ENCODE results near the gene NTF4. TPM values are rescaled to one million over a fixed set of nuclear protein-coding genes. Genes with fewer than 3 reads are reported as not detected.
"Not testable (repeated sequence)": the region's sequence is repeated elsewhere in the genome, so short reads cannot be mapped to it uniquely, and the experiment has no call there.

Gene NTF4
- total and polyA plus RNA-seq, 2 experiments from 2014 or later, result 0.94 to 2.7 TPM

DNA sequence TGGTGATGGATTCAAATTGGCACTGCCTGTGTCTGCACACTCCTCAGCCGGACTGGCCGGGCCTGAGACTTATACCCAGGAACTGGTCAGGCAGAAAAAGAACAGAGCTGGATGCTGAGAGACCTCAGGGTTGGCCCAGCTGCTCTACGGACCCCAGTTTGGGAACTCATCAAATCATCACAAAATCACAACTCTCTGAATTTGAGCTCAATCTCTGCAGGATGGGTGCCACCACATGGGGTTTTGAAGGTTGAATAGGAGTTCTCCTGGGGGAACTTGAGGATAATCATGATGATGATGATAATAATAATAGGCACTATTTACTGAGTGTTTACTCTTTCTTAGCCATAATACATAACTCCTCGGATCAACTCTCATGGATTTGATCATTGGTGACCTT, 22.0 kb downstream of the NTF4 start:
- not testable (repeated sequence) for H3K4me3 ChIP-seq; H3K9me3 Mint-ChIP-seq; H3K36me3 ChIP-seq (ENCODE audit: insufficient read depth); H3F3A ChIP-seq (replicated peaks; ENCODE audit: low read depth); H3K4me2 ChIP-seq; H3K4me3 Mint-ChIP-seq; H2AFZ ChIP-seq; H3K79me2 ChIP-seq (replicated peaks; ENCODE audit: insufficient read depth); H3K27ac ChIP-seq (ENCODE audit: low read depth); H3K36me3 Mint-ChIP-seq (ENCODE audit: low read depth); H3K27ac Mint-ChIP-seq; ATAC-seq; H3K27me3 Mint-ChIP-seq (ENCODE audit: insufficient read depth, low read depth, poor library complexity); H3K9me2 ChIP-seq (ENCODE audit: insufficient read depth); H3K4me1 Mint-ChIP-seq; H3K27me3 ChIP-seq (ENCODE audit: insufficient read depth); H3K4me1 ChIP-seq (ENCODE audit: insufficient read depth); DNase-seq (ENCODE audit: low spot score); H4K20me1 ChIP-seq (replicated peaks; ENCODE audit: insufficient read depth)

DNA sequence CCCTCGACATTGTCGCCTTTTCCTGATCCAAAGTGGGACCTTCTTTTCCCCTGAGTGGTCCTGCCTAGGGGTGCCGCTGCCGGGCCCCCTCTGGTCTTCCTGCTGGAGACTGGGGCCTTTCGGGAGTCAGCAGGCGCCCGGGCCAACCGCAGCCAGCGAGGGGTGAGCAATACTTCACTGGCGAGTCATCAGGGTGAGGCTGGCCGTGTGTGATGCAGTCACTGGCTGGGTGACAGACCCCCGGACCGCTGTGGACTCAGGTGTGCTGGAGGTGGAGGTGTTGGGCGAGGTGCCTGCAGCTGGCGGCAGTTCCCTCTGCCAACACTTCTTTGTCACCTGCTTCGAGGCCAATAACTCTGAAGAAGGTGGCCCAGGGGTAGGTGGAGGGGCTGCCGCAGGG, 22.4 kb downstream of the NTF4 start:
- H3K9me3 Mint-ChIP-seq, result no peaks in the 10 kb centered on the region
- H3K27ac Mint-ChIP-seq, result no peak overlapping the region
- Histone ChIP-seq H3K79me2 (replicated peaks; ENCODE audit: insufficient read depth) (no peaks in the 10 kb centered on the region), H3K4me3 (no peak overlapping the region), H4K20me1 (replicated peaks; ENCODE audit: insufficient read depth) (no peaks in the 10 kb centered on the region), H3K4me2 (no peak overlapping the region), H3F3A (replicated peaks; ENCODE audit: low read depth) (no peaks in the 10 kb centered on the region), H3K27me3 (ENCODE audit: insufficient read depth) (no peaks in the 10 kb centered on the region), H3K27ac (ENCODE audit: low read depth) (no peak overlapping the region), H3K4me1 (ENCODE audit: insufficient read depth) (no peaks in the 10 kb centered on the region), H2AFZ (no peak overlapping the region), H3K36me3 (ENCODE audit: insufficient read depth) (no peaks in the 10 kb centered on the region), H3K9me2 (ENCODE audit: insufficient read depth) (no peaks in the 10 kb centered on the region)
- ATAC-seq (no peak), DNase-seq (ENCODE audit: low spot score) (no peak)
- H3K27me3 Mint-ChIP-seq (ENCODE audit: insufficient read depth, low read depth, poor library complexity), result peaks cover 1% of the 10 kb centered on the region
- H3K4me1 Mint-ChIP-seq, result no peaks in the 10 kb centered on the region; the same call in 2 of the 3 replicates
- H3K4me3 Mint-ChIP-seq, result no peak overlapping the region; the same call in 2 of the 3 replicates
- no peaks in the 10 kb centered on the region for H3K36me3 Mint-ChIP-seq (ENCODE audit: low read depth)
- TF ChIP-seq EZH2phosphoT487 (IDR thresholded peaks at IDR 0.05; ENCODE audit: unreplicated experiment), result no peak
- no peak for TF ChIP-seq JUNB (IDR thresholded peaks at IDR 0.05; ENCODE audit: unreplicated experiment)
- no peak for TF ChIP-seq EZH2 (IDR thresholded peaks at IDR 0.05; ENCODE audit: low read depth, unreplicated experiment)
- TF ChIP-seq, protein P1, sequence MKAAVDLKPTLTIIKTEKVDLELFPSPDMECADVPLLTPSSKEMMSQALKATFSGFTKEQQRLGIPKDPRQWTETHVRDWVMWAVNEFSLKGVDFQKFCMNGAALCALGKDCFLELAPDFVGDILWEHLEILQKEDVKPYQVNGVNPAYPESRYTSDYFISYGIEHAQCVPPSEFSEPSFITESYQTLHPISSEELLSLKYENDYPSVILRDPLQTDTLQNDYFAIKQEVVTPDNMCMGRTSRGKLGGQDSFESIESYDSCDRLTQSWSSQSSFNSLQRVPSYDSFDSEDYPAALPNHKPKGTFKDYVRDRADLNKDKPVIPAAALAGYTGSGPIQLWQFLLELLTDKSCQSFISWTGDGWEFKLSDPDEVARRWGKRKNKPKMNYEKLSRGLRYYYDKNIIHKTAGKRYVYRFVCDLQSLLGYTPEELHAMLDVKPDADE (IDR thresholded peaks at IDR 0.05), result no peak
- TF ChIP-seq, protein P2, sequence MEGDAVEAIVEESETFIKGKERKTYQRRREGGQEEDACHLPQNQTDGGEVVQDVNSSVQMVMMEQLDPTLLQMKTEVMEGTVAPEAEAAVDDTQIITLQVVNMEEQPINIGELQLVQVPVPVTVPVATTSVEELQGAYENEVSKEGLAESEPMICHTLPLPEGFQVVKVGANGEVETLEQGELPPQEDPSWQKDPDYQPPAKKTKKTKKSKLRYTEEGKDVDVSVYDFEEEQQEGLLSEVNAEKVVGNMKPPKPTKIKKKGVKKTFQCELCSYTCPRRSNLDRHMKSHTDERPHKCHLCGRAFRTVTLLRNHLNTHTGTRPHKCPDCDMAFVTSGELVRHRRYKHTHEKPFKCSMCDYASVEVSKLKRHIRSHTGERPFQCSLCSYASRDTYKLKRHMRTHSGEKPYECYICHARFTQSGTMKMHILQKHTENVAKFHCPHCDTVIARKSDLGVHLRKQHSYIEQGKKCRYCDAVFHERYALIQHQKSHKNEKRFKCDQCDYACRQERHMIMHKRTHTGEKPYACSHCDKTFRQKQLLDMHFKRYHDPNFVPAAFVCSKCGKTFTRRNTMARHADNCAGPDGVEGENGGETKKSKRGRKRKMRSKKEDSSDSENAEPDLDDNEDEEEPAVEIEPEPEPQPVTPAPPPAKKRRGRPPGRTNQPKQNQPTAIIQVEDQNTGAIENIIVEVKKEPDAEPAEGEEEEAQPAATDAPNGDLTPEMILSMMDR (conservative IDR thresholded peaks at IDR 0.05; ENCODE audit: low read depth in 2 of 2), result no peak
- TF ChIP-seq ZNF331 (CRISPR knock-in tag; IDR thresholded peaks at IDR 0.05; ENCODE audit: low read depth), result no peak
- TF ChIP-seq, protein P3, sequence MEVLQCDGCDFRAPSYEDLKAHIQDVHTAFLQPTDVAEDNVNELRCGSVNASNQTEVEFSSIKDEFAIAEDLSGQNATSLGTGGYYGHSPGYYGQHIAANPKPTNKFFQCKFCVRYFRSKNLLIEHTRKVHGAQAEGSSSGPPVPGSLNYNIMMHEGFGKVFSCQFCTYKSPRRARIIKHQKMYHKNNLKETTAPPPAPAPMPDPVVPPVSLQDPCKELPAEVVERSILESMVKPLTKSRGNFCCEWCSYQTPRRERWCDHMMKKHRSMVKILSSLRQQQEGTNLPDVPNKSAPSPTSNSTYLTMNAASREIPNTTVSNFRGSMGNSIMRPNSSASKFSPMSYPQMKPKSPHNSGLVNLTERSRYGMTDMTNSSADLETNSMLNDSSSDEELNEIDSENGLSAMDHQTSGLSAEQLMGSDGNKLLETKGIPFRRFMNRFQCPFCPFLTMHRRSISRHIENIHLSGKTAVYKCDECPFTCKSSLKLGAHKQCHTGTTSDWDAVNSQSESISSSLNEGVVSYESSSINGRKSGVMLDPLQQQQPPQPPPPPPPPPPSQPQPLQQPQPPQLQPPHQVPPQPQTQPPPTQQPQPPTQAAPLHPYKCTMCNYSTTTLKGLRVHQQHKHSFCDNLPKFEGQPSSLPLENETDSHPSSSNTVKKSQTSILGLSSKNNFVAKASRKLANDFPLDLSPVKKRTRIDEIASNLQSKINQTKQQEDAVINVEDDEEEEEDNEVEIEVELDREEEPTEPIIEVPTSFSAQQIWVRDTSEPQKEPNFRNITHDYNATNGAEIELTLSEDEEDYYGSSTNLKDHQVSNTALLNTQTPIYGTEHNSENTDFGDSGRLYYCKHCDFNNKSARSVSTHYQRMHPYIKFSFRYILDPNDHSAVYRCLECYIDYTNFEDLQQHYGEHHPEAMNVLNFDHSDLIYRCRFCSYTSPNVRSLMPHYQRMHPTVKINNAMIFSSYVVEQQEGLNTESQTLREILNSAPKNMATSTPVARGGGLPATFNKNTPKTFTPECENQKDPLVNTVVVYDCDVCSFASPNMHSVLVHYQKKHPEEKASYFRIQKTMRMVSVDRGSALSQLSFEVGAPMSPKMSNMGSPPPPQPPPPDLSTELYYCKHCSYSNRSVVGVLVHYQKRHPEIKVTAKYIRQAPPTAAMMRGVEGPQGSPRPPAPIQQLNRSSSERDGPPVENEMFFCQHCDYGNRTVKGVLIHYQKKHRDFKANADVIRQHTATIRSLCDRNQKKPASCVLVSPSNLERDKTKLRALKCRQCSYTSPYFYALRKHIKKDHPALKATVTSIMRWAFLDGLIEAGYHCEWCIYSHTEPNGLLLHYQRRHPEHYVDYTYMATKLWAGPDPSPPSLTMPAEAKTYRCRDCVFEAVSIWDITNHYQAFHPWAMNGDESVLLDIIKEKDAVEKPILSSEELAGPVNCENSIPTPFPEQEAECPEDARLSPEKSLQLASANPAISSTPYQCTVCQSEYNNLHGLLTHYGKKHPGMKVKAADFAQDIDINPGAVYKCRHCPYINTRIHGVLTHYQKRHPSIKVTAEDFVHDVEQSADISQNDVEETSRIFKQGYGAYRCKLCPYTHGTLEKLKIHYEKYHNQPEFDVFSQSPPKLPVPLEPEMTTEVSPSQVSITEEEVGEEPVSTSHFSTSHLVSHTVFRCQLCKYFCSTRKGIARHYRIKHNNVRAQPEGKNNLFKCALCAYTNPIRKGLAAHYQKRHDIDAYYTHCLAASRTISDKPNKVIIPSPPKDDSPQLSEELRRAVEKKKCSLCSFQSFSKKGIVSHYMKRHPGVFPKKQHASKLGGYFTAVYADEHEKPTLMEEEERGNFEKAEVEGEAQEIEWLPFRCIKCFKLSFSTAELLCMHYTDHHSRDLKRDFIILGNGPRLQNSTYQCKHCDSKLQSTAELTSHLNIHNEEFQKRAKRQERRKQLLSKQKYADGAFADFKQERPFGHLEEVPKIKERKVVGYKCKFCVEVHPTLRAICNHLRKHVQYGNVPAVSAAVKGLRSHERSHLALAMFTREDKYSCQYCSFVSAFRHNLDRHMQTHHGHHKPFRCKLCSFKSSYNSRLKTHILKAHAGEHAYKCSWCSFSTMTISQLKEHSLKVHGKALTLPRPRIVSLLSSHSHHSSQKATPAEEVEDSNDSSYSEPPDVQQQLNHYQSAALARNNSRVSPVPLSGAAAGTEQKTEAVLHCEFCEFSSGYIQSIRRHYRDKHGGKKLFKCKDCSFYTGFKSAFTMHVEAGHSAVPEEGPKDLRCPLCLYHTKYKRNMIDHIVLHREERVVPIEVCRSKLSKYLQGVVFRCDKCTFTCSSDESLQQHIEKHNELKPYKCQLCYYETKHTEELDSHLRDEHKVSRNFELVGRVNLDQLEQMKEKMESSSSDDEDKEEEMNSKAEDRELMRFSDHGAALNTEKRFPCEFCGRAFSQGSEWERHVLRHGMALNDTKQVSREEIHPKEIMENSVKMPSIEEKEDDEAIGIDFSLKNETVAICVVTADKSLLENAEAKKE (CRISPR knock-in tag; IDR thresholded peaks at IDR 0.05), result no peak
- TF ChIP-seq, protein P4, sequence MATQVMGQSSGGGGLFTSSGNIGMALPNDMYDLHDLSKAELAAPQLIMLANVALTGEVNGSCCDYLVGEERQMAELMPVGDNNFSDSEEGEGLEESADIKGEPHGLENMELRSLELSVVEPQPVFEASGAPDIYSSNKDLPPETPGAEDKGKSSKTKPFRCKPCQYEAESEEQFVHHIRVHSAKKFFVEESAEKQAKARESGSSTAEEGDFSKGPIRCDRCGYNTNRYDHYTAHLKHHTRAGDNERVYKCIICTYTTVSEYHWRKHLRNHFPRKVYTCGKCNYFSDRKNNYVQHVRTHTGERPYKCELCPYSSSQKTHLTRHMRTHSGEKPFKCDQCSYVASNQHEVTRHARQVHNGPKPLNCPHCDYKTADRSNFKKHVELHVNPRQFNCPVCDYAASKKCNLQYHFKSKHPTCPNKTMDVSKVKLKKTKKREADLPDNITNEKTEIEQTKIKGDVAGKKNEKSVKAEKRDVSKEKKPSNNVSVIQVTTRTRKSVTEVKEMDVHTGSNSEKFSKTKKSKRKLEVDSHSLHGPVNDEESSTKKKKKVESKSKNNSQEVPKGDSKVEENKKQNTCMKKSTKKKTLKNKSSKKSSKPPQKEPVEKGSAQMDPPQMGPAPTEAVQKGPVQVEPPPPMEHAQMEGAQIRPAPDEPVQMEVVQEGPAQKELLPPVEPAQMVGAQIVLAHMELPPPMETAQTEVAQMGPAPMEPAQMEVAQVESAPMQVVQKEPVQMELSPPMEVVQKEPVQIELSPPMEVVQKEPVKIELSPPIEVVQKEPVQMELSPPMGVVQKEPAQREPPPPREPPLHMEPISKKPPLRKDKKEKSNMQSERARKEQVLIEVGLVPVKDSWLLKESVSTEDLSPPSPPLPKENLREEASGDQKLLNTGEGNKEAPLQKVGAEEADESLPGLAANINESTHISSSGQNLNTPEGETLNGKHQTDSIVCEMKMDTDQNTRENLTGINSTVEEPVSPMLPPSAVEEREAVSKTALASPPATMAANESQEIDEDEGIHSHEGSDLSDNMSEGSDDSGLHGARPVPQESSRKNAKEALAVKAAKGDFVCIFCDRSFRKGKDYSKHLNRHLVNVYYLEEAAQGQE (IDR thresholded peaks at IDR 0.05; ENCODE audit: unreplicated experiment), result no peak
- TF ChIP-seq CREB1 (CRISPR knock-in tag; IDR thresholded peaks at IDR 0.05; ENCODE audit: low read depth), result no peak
- TF ChIP-seq NANOG (IDR thresholded peaks at IDR 0.05; ENCODE audit: borderline replicate concordance), result no peak
